GM23338 (cell line): Measurements from ENCODE around the gene EIF3F. TPM values are rescaled to one million over a fixed set of nuclear protein-coding genes. Genes with fewer than 3 reads are reported as not detected.
A peak's percentile ranks its signal among the peaks of the same experiment; 100 is the strongest.

Experiments
- ATAC-seq: fragments of 200-7000 bp; cut with Tn5 transposase; 3 replicates; pipeline ENCODE4 v1.9.1; 2020
- DNase-seq: peaks from one replicate; pipeline ENCODE4 v3.0.0-alpha.2; 2015; ENCODE audit warnings: low spot score
- H2AFZ ChIP-seq: fragments of 200-600 bp; sonication (generic); 2 replicates; pipeline ENCODE4 v1.8.0; 2016; ENCODE audit warnings: antibody characterized with exemption, mild to moderate bottlenecking, moderate library complexity
- H3F3A ChIP-seq: fragments of 200-600 bp; sonication (generic); replicated peaks from 2 replicates; pipeline ENCODE4 v1.8.0; 2017; ENCODE audit warnings: antibody characterized with exemption, mixed run types, low read depth
- H3K27ac ChIP-seq: fragments of 200-600 bp; sonication (generic); 2 replicates; pipeline ENCODE4 v1.6.1; 2016; ENCODE audit warnings: low read depth
- H3K27me3 ChIP-seq: fragments of 200-600 bp; sonication (generic); 2 replicates; pipeline ENCODE4 v1.8.0; 2016; ENCODE audit warnings: mild to moderate bottlenecking, mixed run types, moderate library complexity; ENCODE audit not compliant: insufficient read depth
- H3K36me3 ChIP-seq: fragments of 200-600 bp; sonication (generic); 2 replicates; pipeline ENCODE4 v1.8.0; 2016; ENCODE audit warnings: mild to moderate bottlenecking; ENCODE audit not compliant: insufficient read depth
- H3K4me1 ChIP-seq: fragments of 200-600 bp; sonication (generic); 2 replicates; pipeline ENCODE4 v1.8.0; 2016; ENCODE audit warnings: mild to moderate bottlenecking, moderate library complexity; ENCODE audit not compliant: insufficient read depth
- H3K4me2 ChIP-seq: fragments of 200-600 bp; sonication (generic); 2 replicates; pipeline ENCODE4 v1.7.1; 2017; ENCODE audit warnings: mixed run types
- H3K4me3 ChIP-seq: fragments of 200-600 bp; sonication (generic); 2 replicates; pipeline ENCODE4 v1.6.1; 2016; ENCODE audit warnings: mixed run types
- H3K79me2 ChIP-seq: fragments of 200-600 bp; sonication (generic); replicated peaks from 2 replicates; pipeline ENCODE4 v1.8.0; 2017; ENCODE audit warnings: mild to moderate bottlenecking; ENCODE audit not compliant: insufficient read depth
- H3K9me2 ChIP-seq: fragments of 200-600 bp; sonication (generic); 2 replicates; pipeline ENCODE4 v1.8.0; 2017; ENCODE audit not compliant: insufficient read depth
- H4K20me1 ChIP-seq: fragments of 200-600 bp; sonication (generic); replicated peaks from 2 replicates; pipeline ENCODE4 v1.8.0; 2017; ENCODE audit warnings: mild to moderate bottlenecking; ENCODE audit not compliant: insufficient read depth
- H3K27ac Mint-ChIP-seq: 2 replicates; pipeline ENCODE4 v1.8.0; 2020; ENCODE audit warnings: inconsistent platforms, mild to moderate bottlenecking, moderate library complexity, mixed read lengths
- H3K27me3 Mint-ChIP-seq: 3 replicates; pipeline ENCODE4 v1.8.0; 2022; ENCODE audit warnings: low read depth, mild to moderate bottlenecking, moderate library complexity, mixed read lengths, inconsistent platforms; ENCODE audit not compliant: insufficient read depth, poor library complexity
- H3K36me3 Mint-ChIP-seq: 3 replicates; pipeline ENCODE4 v1.8.0; 2021; ENCODE audit warnings: low read depth, mild to moderate bottlenecking, inconsistent platforms, moderate library complexity, mixed read lengths
- H3K4me1 Mint-ChIP-seq: 3 replicates; pipeline ENCODE4 v1.8.0; 2020; ENCODE audit warnings: mild to moderate bottlenecking, inconsistent platforms, mixed read lengths
- H3K4me3 Mint-ChIP-seq: 3 replicates; pipeline ENCODE4 v1.8.0; 2021; ENCODE audit warnings: moderate library complexity, mild to moderate bottlenecking, inconsistent platforms, mixed read lengths
- H3K9me3 Mint-ChIP-seq: 3 replicates; pipeline ENCODE4 v1.8.0; 2020; ENCODE audit warnings: moderate library complexity, mild to moderate bottlenecking, inconsistent platforms, mixed read lengths
- CREB1 ChIP-seq: fragments of 250-450 bp; sonication (Bioruptor Pico); IDR thresholded peaks from 2 replicates; pipeline ENCODE4 v1.5.0; 2020; ENCODE audit warnings: low read depth, mild to moderate bottlenecking, moderate library complexity
- CTCF ChIP-seq, 2 experiments: fragments of 200-600 bp in 1 of 2; sonication (generic) in 1 of 2; conservative IDR thresholded peaks; 2 replicates each; pipeline versions ENCODE4 v1.5.1 to v1.6.1; 2016 to 2017; ENCODE audit warnings: antibody characterized with exemption in 2 of 2, low read depth in 2 of 2, mild to moderate bottlenecking in 2 of 2, moderate library complexity in 1 of 2
- ETS1 ChIP-seq: IDR thresholded peaks from 2 replicates; pipeline ENCODE4 v1.6.1; 2016; ENCODE audit warnings: antibody characterized with exemption
- EZH2 ChIP-seq: fragments of 200-600 bp; sonication (generic); IDR thresholded peaks from one replicate; pipeline ENCODE4 v1.8.0; 2017; ENCODE audit warnings: antibody characterized with exemption, mild to moderate bottlenecking, low read depth; ENCODE audit not compliant: unreplicated experiment
- NANOG ChIP-seq: IDR thresholded peaks from 2 replicates; pipeline ENCODE4 v1.6.1; 2016; ENCODE audit warnings: antibody characterized with exemption, borderline replicate concordance
- POLR2AphosphoS5 ChIP-seq: IDR thresholded peaks from 2 replicates; pipeline ENCODE4 v1.6.1; 2016; ENCODE audit warnings: antibody characterized with exemption, low read depth
- STAT1 ChIP-seq: IDR thresholded peaks from one replicate; pipeline ENCODE4 v1.6.1; 2016; ENCODE audit warnings: antibody characterized with exemption; ENCODE audit not compliant: unreplicated experiment
- ZNF114 ChIP-seq: fragments of 250-450 bp; sonication (Bioruptor Pico); IDR thresholded peaks from 2 replicates; pipeline ENCODE4 v1.5.0; 2020; ENCODE audit warnings: mild to moderate bottlenecking, moderate library complexity
- ZNF331 ChIP-seq: fragments of 250-450 bp; sonication (Bioruptor Pico); IDR thresholded peaks from 2 replicates; pipeline ENCODE4 v1.5.0; 2020; ENCODE audit warnings: low read depth, mild to moderate bottlenecking, moderate library complexity
- ZNF462 ChIP-seq: fragments of 250-450 bp; sonication (Bioruptor Pico); IDR thresholded peaks from 2 replicates; pipeline ENCODE4 v1.5.0; 2020; ENCODE audit warnings: mild to moderate bottlenecking, moderate library complexity
- polyA plus RNA-seq: library from polyadenylated mRNA; unstranded; fragments of >200 nt; fragmentation: Nextera tagmentation; extraction: Ambion mirVana; gene quantifications from 2 replicates; pipeline ENCODE4 v1.2.1, GENCODE V29; 2016
- total RNA-seq: library from RNA; depleted of rRNA; stranded (reverse); fragments of >200 nt; shearing (Covaris generic); gene quantifications from 2 replicates; pipeline ENCODE4 v1.2.3, GENCODE V29; 2014

Gene EIF3F
- total and polyA plus RNA-seq, 2 experiments from 2014 or later: 237 to 555 TPM

- peaks cover 3% of the 10 kb centered on the region; the same call in 1 of the 2 replicates for H3F3A ChIP-seq
- peaks cover 34% of the 10 kb centered on the region for H3K4me1 Mint-ChIP-seq
- H3K4me2 ChIP-seq: peak overlapping the region; percentile 57; the same call in 1 of the 2 replicates
- no peaks in the 10 kb centered on the region for H3K79me2 ChIP-seq
- no peaks in the 10 kb centered on the region for H3K36me3 ChIP-seq
- no peak overlapping the region for H3K27ac ChIP-seq
- no peak overlapping the region for H3K27ac Mint-ChIP-seq
- no peak overlapping the region for H3K4me3 ChIP-seq
- no peak for ATAC-seq
- peaks cover 37% of the 10 kb centered on the region for H3K4me1 ChIP-seq
- no peaks in the 10 kb centered on the region for H3K9me3 Mint-ChIP-seq
- peaks cover 71% of the 10 kb centered on the region for H3K27me3 ChIP-seq
- H2AFZ ChIP-seq: no peak overlapping the region
- no peak overlapping the region for H3K4me3 Mint-ChIP-seq
- TF ChIP-seq POLR2AphosphoS5 (no peak), NANOG (no peak), CTCF (conservative IDR thresholded peaks at IDR 0.05; ENCODE audit: low read depth in 2 of 2) (no peak), ZNF114 (CRISPR knock-in tag) (no peak), EZH2 (no peak), STAT1 (no peak), ZNF462 (no peak), ZNF331 (no peak), CREB1 (CRISPR knock-in tag) (no peak), ETS1 (no peak)
- no peaks in the 10 kb centered on the region; the same call in 2 of the 3 replicates for H3K36me3 Mint-ChIP-seq
- no peak for DNase-seq
- H4K20me1 ChIP-seq: no peaks in the 10 kb centered on the region
- H3K27me3 Mint-ChIP-seq: peaks cover 49% of the 10 kb centered on the region
- H3K9me2 ChIP-seq: no peaks in the 10 kb centered on the region
Observed at GRCh38 chr11:8017071-8017470, 29.9 kb downstream of the EIF3F start.
